Right lung (tissue), 5 donors: ENCODE results near the gene TAF4B. TPM values are rescaled to one million over a fixed set of nuclear protein-coding genes. Genes with fewer than 3 reads are reported as not detected.
"Not testable (repeated sequence)": the region's sequence is repeated elsewhere in the genome, so short reads cannot be mapped to it uniquely, and the experiment has no call there.

Experiments
- DNase-seq, 2 donors: peaks; one replicate each; pipeline ENCODE4 v3.0.0-alpha.2; 2013
- polyA plus RNA-seq, 5 donors: library from polyadenylated mRNA; unstranded; fragments of 120-200 nt; gene quantifications; one replicate each; pipeline versions ENCODE4 v1.2.1 to v1.2.3, GENCODE V29; 2013; ENCODE audit warnings: inconsistent platforms in 1 of 5, low replicate concordance in 1 of 5; ENCODE audit not compliant: insufficient read length in 5 of 5, insufficient read depth in 1 of 5

Gene TAF4B
- polyA plus RNA-seq, 5 donors: 3.0 to 4.8 (median 4.5) TPM

- DNase-seq: no peak
These were observed 2.5 kb downstream of the TAF4B start for GRCh38 chr18:26228562-26229260.

- DNase-seq: no peak
These were observed 4.3 kb downstream of the TAF4B start for GRCh38 chr18:26230497-26230896.

- DNase-seq: no peak
These were observed 7.0 kb downstream of the TAF4B start for GRCh38 chr18:26233208-26233607.

- not testable (repeated sequence) for DNase-seq
These were observed 11.1 kb downstream of the TAF4B start for GRCh38 chr18:26237363-26237762.

- not testable (repeated sequence) for DNase-seq
These were observed 12.5 kb downstream of the TAF4B start for GRCh38 chr18:26238718-26239117.

GRCh38 chr18:26242392-26242791, 16.1 kb downstream of the TAF4B start:
- not testable (repeated sequence) for DNase-seq

GRCh38 chr18:26245434-26245833, 19.2 kb downstream of the TAF4B start:
- DNase-seq: not testable (repeated sequence)

- no peak for DNase-seq
These were observed 26.2 kb downstream of the TAF4B start for GRCh38 chr18:26252411-26252810.

GRCh38 chr18:26254808-26255207, 28.6 kb downstream of the TAF4B start:
- DNase-seq: not testable (repeated sequence)

- no peak for DNase-seq
These were observed 29.7 kb downstream of the TAF4B start for GRCh38 chr18:26255695-26256622.

- DNase-seq: no peak
These were observed 32.5 kb downstream of the TAF4B start for GRCh38 chr18:26258711-26259110.

- not testable (repeated sequence) for DNase-seq
These were observed 33.2 kb downstream of the TAF4B start for GRCh38 chr18:26259416-26259815.

- no peak for DNase-seq
These were observed 35.9 kb downstream of the TAF4B start for GRCh38 chr18:26262156-26262555.

GRCh38 chr18:26267357-26267930, 41.2 kb downstream of the TAF4B start:
- no peak for DNase-seq

GRCh38 chr18:26268454-26268853, 42.2 kb downstream of the TAF4B start:
- DNase-seq: no peak

GRCh38 chr18:26271917-26272549, 45.8 kb downstream of the TAF4B start:
- DNase-seq: no peak

GRCh38 chr18:26277374-26277773, 51.1 kb downstream of the TAF4B start:
- no peak for DNase-seq

- no peak for DNase-seq
These were observed 53.2 kb downstream of the TAF4B start for GRCh38 chr18:26279428-26279827.

- no peak for DNase-seq
These were observed 59.8 kb downstream of the TAF4B start for GRCh38 chr18:26286008-26286407.

- no peak for DNase-seq
These were observed 61.4 kb downstream of the TAF4B start for GRCh38 chr18:26287644-26288043.

- no peak for DNase-seq
These were observed 64.1 kb downstream of the TAF4B start for GRCh38 chr18:26290385-26290784.

- no peak for DNase-seq
These were observed 67.7 kb downstream of the TAF4B start for GRCh38 chr18:26293982-26294381.
